GM21390 (cell line): ENCODE measurements around the gene VAC14.

Source experiments
- ATAC-seq: cut with Tn5 transposase; IDR thresholded peaks from one replicate; pipeline ENCODE4 v1.9.1; 2021; ENCODE audit not compliant: unreplicated experiment

Gene VAC14

GRCh38 chr16:70765491-70765890 is 35.5 kb downstream of the VAC14 start:
- no peak for ATAC-seq

- no peak for ATAC-seq
Measured at GRCh38 chr16:70764632-70765031, 36.3 kb downstream of the VAC14 start.

- ATAC-seq = no peak
Measured at GRCh38 chr16:70760221-70760620, 40.7 kb downstream of the VAC14 start.

- ATAC-seq = no peak
Measured at GRCh38 chr16:70759666-70760065, 41.3 kb downstream of the VAC14 start.

GRCh38 chr16:70758786-70759185 is 42.2 kb downstream of the VAC14 start:
- ATAC-seq = no peak

GRCh38 chr16:70757183-70757582 is 43.8 kb downstream of the VAC14 start:
- no peak for ATAC-seq

GRCh38 chr16:70756071-70756470 is 44.9 kb downstream of the VAC14 start:
- ATAC-seq = no peak

- no peak for ATAC-seq
Measured at GRCh38 chr16:70754851-70755600, 45.9 kb downstream of the VAC14 start.

GRCh38 chr16:70754371-70754770 is 46.6 kb downstream of the VAC14 start:
- ATAC-seq = no peak

GRCh38 chr16:70753694-70754325 is 47.1 kb downstream of the VAC14 start:
- ATAC-seq = no peak

- ATAC-seq = no peak
Measured at GRCh38 chr16:70753228-70753627, 47.7 kb downstream of the VAC14 start.

- ATAC-seq = no peak
Measured at GRCh38 chr16:70752426-70752825, 48.5 kb downstream of the VAC14 start.

GRCh38 chr16:70751593-70751992 is 49.4 kb downstream of the VAC14 start:
- ATAC-seq = no peak

- no peak for ATAC-seq
Measured at GRCh38 chr16:70750893-70751467, 50.0 kb downstream of the VAC14 start.

GRCh38 chr16:70749681-70750601 is 51.0 kb downstream of the VAC14 start:
- ATAC-seq = no peak

GRCh38 chr16:70749006-70749678 is 51.8 kb downstream of the VAC14 start:
- ATAC-seq = no peak

- no peak for ATAC-seq
Measured at GRCh38 chr16:70747703-70748631, 53.0 kb downstream of the VAC14 start.

GRCh38 chr16:70746708-70747424 is 54.1 kb downstream of the VAC14 start:
- no peak for ATAC-seq
